GM23248 (cell line): ENCODE results near the gene TNNT2. TPM values are rescaled to one million over a fixed set of nuclear protein-coding genes. Genes with fewer than 3 reads are reported as not detected.

Source experiments
- DNase-seq: peaks from one replicate; pipeline ENCODE4 v3.0.0-alpha.2; 2015
- H2AFZ ChIP-seq: fragments of 200-600 bp; sonication (generic); 2 replicates; pipeline ENCODE4 v1.6.1; 2016; ENCODE audit warnings: antibody characterized with exemption
- H3F3A ChIP-seq: fragments of 200-600 bp; sonication (generic); 2 replicates; pipeline ENCODE4 v1.6.1; 2016; ENCODE audit warnings: mild to moderate bottlenecking, antibody characterized with exemption, mixed run types; ENCODE audit not compliant: insufficient read depth
- H3K27ac ChIP-seq: fragments of 200-600 bp; sonication (generic); 2 replicates; pipeline ENCODE4 v1.5.1; 2016; ENCODE audit warnings: mild to moderate bottlenecking
- H3K27me3 ChIP-seq: fragments of 200-600 bp; sonication (generic); replicated peaks from 2 replicates; pipeline ENCODE4 v1.6.1; 2016; ENCODE audit warnings: mild to moderate bottlenecking; ENCODE audit not compliant: insufficient read depth
- H3K36me3 ChIP-seq: fragments of 200-600 bp; sonication (generic); 2 replicates; pipeline ENCODE4 v1.6.1; 2016; ENCODE audit warnings: low read depth, mild to moderate bottlenecking
- H3K4me1 ChIP-seq: fragments of 200-600 bp; sonication (generic); 2 replicates; pipeline ENCODE4 v1.6.1; 2016; ENCODE audit warnings: mild to moderate bottlenecking; ENCODE audit not compliant: insufficient read depth
- H3K4me2 ChIP-seq: fragments of 200-600 bp; sonication (generic); one replicate; pipeline ENCODE4 v1.6.1; 2016; ENCODE audit warnings: mild to moderate bottlenecking; ENCODE audit not compliant: unreplicated experiment
- H3K4me3 ChIP-seq: fragments of 200-600 bp; sonication (generic); 2 replicates; pipeline ENCODE4 v1.5.1; 2016; ENCODE audit warnings: mild to moderate bottlenecking
- H3K79me2 ChIP-seq: fragments of 200-600 bp; sonication (generic); 2 replicates; pipeline ENCODE4 v1.6.1; 2016; ENCODE audit warnings: mild to moderate bottlenecking; ENCODE audit not compliant: insufficient read depth
- H3K9ac ChIP-seq: fragments of 200-600 bp; sonication (generic); 2 replicates; pipeline ENCODE4 v1.6.1; 2016; ENCODE audit warnings: mild to moderate bottlenecking
- H3K9me2 ChIP-seq: fragments of 200-600 bp; sonication (generic); 2 replicates; pipeline ENCODE4 v1.6.1; 2016; ENCODE audit warnings: mixed run types, mild to moderate bottlenecking, moderate library complexity; ENCODE audit not compliant: insufficient read depth
- H3K9me3 ChIP-seq: fragments of 200-600 bp; sonication (generic); one replicate; pipeline ENCODE4 v1.6.1; 2017; ENCODE audit warnings: low read depth
- H4K20me1 ChIP-seq: fragments of 200-600 bp; sonication (generic); 2 replicates; pipeline ENCODE4 v1.6.0; 2016; ENCODE audit not compliant: insufficient read depth
- EZH2 ChIP-seq: fragments of 200-600 bp; sonication (generic); IDR thresholded peaks from 2 replicates; pipeline ENCODE4 v1.6.1; 2018; ENCODE audit warnings: antibody characterized with exemption, mild to moderate bottlenecking; ENCODE audit not compliant: insufficient read depth, poor library complexity, severe bottlenecking
- EZH2phosphoT487 ChIP-seq: fragments of 200-600 bp; sonication (generic); IDR thresholded peaks from 2 replicates; pipeline ENCODE4 v1.6.1; 2018; ENCODE audit warnings: antibody characterized with exemption, moderate library complexity, mild to moderate bottlenecking, low read depth; ENCODE audit not compliant: insufficient read depth
- WGBS, 2 experiments: methylation state at CpG; one replicate each; pipeline ENCODE4 v1.1.6; 2015 to 2017; ENCODE audit warnings: low lambda C conversion rate in 2 of 2, low coverage in 1 of 2; ENCODE audit errors: missing lambda C conversion rate in 2 of 2; 5-methylcytosine and 5-hydroxymethylcytosine counted together
- in situ Hi-C: fragments of 300-500 bp; cut with MboI; formaldehyde crosslinking; loops from 2 replicates; pipeline ENCODE4 v1.15.0; 2020
- polyA plus RNA-seq: library from polyadenylated mRNA; unstranded; fragments of >200 nt; fragmentation: Nextera tagmentation; extraction: Ambion mirVana; gene quantifications from 2 replicates; pipeline ENCODE4 v1.2.1, GENCODE V29; 2016
- total RNA-seq: library from RNA; depleted of rRNA; stranded (reverse); fragments of >200 nt; shearing (Covaris generic); gene quantifications from 2 replicates; pipeline ENCODE4 v1.2.3, GENCODE V29; 2014

The TNNT2 gene
- total and polyA plus RNA-seq, 2 experiments from 2014 or later, result not detected

DNA sequence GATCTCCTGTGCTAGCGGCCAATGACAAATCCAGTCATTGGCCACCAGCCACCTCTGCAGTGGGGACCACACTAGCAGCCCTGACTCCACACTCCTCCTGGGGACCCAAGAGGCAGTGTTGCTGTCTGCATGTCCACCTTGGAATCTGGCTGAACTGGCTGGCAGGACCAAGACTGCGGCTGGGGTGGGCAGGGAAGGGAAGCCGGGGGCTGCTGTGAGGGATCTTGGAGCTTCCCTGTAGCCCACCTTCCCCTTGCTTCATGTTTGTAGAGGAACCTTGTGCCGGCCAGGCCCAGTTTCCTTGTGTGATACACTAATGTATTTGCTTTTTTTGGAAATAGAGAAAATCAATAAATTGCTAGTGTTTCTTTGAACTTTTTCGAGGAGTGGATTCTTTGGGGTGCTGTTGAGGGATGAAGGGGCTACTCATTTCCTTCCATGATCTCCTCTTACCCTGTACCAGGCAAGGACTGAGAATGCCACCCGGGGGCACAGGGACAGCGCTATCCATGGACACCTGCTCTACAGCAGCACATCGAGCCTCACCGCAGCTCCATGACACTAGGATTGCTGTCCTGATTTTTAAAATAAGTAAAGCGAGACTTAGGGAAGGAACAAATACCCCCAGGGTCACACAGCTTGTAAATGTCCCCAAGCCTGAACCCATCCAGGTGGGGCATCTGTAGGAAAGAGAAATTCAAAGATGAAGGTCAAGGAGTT lies 44.7 kb downstream of the TNNT2 start:
- 90 to 91% methylated on average over 10 of the region's 10 CpGs for WGBS, 2 experiments
- Histone ChIP-seq H3K36me3 (no peaks in the 10 kb centered on the region), H3F3A (no peaks in the 10 kb centered on the region), H3K27me3 (peaks cover 3% of the 10 kb centered on the region), H3K79me2 (no peaks in the 10 kb centered on the region), H3K27ac (no peak overlapping the region), H3K4me1 (no peaks in the 10 kb centered on the region), H3K4me3 (no peak overlapping the region), H3K9ac (no peak overlapping the region), H2AFZ (no peak overlapping the region), H4K20me1 (no peaks in the 10 kb centered on the region), H3K9me2 (no peaks in the 10 kb centered on the region), H3K4me2 (no peak overlapping the region), H3K9me3 (no peaks in the 10 kb centered on the region)
- DNase-seq, result no peak
- TF ChIP-seq EZH2, result no peak
- no peak for TF ChIP-seq EZH2phosphoT487
- in situ Hi-C loops, result no loop called here

DNA sequence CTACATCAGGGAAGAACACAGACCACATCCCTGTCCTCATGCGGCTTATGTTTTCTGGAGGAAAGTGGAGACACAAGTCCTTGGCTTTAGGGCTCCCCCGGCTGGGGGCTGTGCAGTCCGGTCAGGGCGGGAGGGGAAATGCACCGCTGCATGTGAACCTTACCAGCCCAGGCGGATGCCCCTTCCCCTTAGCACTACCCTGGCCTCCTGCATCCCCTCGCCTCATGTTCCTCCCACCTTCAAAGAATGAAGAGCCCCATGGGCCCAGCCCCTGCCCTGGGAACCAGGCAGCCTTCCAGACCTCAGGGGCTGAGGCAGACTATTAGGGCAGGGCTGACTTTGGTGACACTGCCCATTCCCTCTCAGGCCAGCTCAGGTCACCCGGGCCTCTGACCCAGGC lies 45.5 kb downstream of the TNNT2 start:
- in situ Hi-C loops, result no loop called here
- Histone ChIP-seq H3K9me3 (no peaks in the 10 kb centered on the region), H3K9me2 (no peaks in the 10 kb centered on the region), H3K9ac (no peak overlapping the region), H3K36me3 (no peaks in the 10 kb centered on the region), H3F3A (no peaks in the 10 kb centered on the region), H2AFZ (no peak overlapping the region), H3K4me1 (no peaks in the 10 kb centered on the region), H3K27me3 (peaks cover 3% of the 10 kb centered on the region), H3K79me2 (no peaks in the 10 kb centered on the region), H3K4me3 (no peak overlapping the region), H4K20me1 (no peaks in the 10 kb centered on the region), H3K27ac (no peak overlapping the region), H3K4me2 (no peak overlapping the region)
- DNase-seq, result no peak
- TF ChIP-seq EZH2 (no peak), EZH2phosphoT487 (no peak)
- WGBS, 2 experiments, result 81 to 89% methylated on average over 8 of the region's 8 CpGs

DNA sequence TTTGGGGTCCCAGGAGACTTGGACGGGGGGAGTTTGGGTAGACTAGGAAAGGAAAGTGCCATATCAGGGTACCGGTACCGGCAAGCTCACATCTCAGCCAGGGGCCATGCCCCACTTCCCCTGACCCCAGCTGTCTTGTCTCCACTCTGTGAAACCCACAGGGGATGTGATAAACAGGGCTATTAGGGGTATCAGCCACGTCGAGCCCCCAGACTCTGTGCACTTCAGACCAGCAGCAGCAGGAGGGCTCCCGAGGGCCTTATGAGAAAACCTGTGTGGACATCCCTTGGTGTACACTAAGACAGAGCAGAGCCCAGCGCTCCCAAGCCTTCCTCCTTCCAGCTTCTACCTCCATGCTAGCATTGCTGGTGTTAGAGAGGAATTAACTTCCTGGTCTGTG lies 46.3 kb downstream of the TNNT2 start:
- Histone ChIP-seq H3K36me3 (no peaks in the 10 kb centered on the region), H4K20me1 (no peaks in the 10 kb centered on the region), H3K4me2 (no peak overlapping the region), H3K9ac (no peak overlapping the region), H3K9me3 (no peaks in the 10 kb centered on the region), H3K27ac (no peak overlapping the region), H3F3A (no peaks in the 10 kb centered on the region), H2AFZ (no peak overlapping the region), H3K79me2 (no peaks in the 10 kb centered on the region), H3K4me3 (no peak overlapping the region), H3K27me3 (peaks cover 7% of the 10 kb centered on the region), H3K9me2 (no peaks in the 10 kb centered on the region), H3K4me1 (no peaks in the 10 kb centered on the region)
- WGBS, 2 experiments, result 89% methylated on average over 7 of the region's 7 CpGs
- no peak for TF ChIP-seq EZH2phosphoT487
- no peak for TF ChIP-seq EZH2
- no peak for DNase-seq
- in situ Hi-C loops, result no loop called here

DNA sequence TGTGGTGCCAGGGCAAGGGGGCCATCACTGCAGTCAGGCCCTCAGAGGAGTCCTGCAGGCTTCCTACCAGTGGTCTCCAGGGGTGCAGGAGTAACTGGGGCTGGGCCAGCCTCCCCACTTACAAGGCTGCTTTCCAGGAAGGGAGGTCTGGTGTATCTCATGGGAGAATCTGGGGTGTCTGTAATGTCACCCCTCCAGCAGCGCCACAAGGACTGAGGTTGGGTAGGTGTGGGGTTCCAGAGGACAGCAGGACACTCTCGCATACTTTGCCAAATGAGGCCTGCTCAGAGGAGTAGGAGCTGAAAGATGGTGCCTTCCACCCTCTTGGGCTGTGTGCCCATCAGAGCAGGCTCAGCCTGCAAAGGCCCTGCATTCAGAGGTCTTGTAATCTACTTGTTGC lies 46.9 kb downstream of the TNNT2 start:
- Histone ChIP-seq H3K9me2 (no peaks in the 10 kb centered on the region), H3K9ac (no peak overlapping the region), H3K4me2 (no peak overlapping the region), H3K27me3 (peaks cover 4% of the 10 kb centered on the region; the same call in 1 of the 2 replicates), H3K4me3 (no peak overlapping the region), H3F3A (no peaks in the 10 kb centered on the region), H3K79me2 (no peaks in the 10 kb centered on the region), H3K27ac (no peak overlapping the region), H3K9me3 (no peaks in the 10 kb centered on the region), H2AFZ (no peak overlapping the region), H4K20me1 (no peaks in the 10 kb centered on the region), H3K36me3 (no peaks in the 10 kb centered on the region), H3K4me1 (no peaks in the 10 kb centered on the region)
- WGBS, 2 experiments, result 97 to 100% methylated on average over 2 of the region's 2 CpGs
- no peak for DNase-seq
- TF ChIP-seq EZH2, result no peak
- no peak for TF ChIP-seq EZH2phosphoT487
- in situ Hi-C loops, result no loop called here

DNA sequence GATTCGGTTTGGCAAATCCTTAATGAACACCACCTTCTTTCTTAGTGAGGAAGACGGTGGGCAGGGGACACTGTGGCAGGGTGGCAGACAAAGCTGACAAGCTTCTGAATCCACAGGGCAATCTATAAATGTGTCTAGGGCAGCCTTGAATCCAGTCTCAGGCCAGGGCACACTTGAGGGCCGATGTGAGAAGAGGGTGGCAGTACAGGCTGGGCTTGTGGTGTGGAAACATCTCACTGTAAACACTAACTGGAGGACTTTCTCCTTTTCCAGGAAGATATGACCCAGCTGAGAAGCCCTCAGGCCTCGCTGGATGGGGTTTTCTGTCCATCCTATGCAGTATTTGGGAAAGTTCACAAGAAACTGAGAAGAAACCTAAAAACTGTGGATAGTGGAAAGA lies 47.7 kb downstream of the TNNT2 start:
- no peak overlapping the region for H3K4me3 ChIP-seq
- 63 to 80% methylated on average over 4 of the region's 4 CpGs for WGBS, 2 experiments
- no peaks in the 10 kb centered on the region for H3K9me3 ChIP-seq
- H3K79me2 ChIP-seq, result no peaks in the 10 kb centered on the region
- in situ Hi-C loops, result no loop called here
- TF ChIP-seq EZH2phosphoT487 (no peak), EZH2 (no peak)
- no peaks in the 10 kb centered on the region for H3F3A ChIP-seq
- no peak overlapping the region for H3K9ac ChIP-seq
- no peaks in the 10 kb centered on the region for H4K20me1 ChIP-seq
- no peaks in the 10 kb centered on the region for H3K4me1 ChIP-seq
- H3K27ac ChIP-seq, result no peak overlapping the region
- DNase-seq, result no peak
- H3K27me3 ChIP-seq, result peaks cover 4% of the 10 kb centered on the region; the same call in 1 of the 2 replicates
- no peak overlapping the region for H3K4me2 ChIP-seq
- no peaks in the 10 kb centered on the region for H3K36me3 ChIP-seq
- no peaks in the 10 kb centered on the region for H3K9me2 ChIP-seq
- H2AFZ ChIP-seq, result no peak overlapping the region
